Jurkat, Clone E6-1 (cell line): Measurements from ENCODE around the gene METTL14.

Experiments used
- DNase-seq: peaks from one replicate; pipeline ENCODE4 v3.0.0-alpha.2; 2011; ENCODE audit warnings: low read depth, low spot score
- H3K4me3 ChIP-seq: 2 replicates; pipeline ENCODE4 v1.5.1; 2011; ENCODE audit warnings: mild to moderate bottlenecking, low read length, control low read depth, moderate library complexity

The METTL14 gene

GRCh38 chr4:118755438-118756226 lies 70.4 kb downstream of the METTL14 start:
- DNase-seq = no peak
- no peak overlapping the region for H3K4me3 ChIP-seq

- no peak overlapping the region for H3K4me3 ChIP-seq
- no peak for DNase-seq
These were observed 71.2 kb downstream of the METTL14 start for GRCh38 chr4:118756429-118756828.

- DNase-seq = no peak
- H3K4me3 ChIP-seq = no peak overlapping the region
These were observed 71.8 kb downstream of the METTL14 start for GRCh38 chr4:118756958-118757357.

- no peak overlapping the region for H3K4me3 ChIP-seq
- DNase-seq = no peak
These were observed 72.6 kb downstream of the METTL14 start for GRCh38 chr4:118757761-118758251.

- H3K4me3 ChIP-seq = no peak overlapping the region
- DNase-seq = no peak
These were observed 73.1 kb downstream of the METTL14 start for GRCh38 chr4:118758293-118758692.

- DNase-seq = no peak
- no peak overlapping the region for H3K4me3 ChIP-seq
These were observed 74.3 kb downstream of the METTL14 start for GRCh38 chr4:118759481-118759880.

- DNase-seq = no peak
- H3K4me3 ChIP-seq = no peak overlapping the region
These were observed 74.9 kb downstream of the METTL14 start for GRCh38 chr4:118760092-118760491.

GRCh38 chr4:118760493-118760892 lies 75.3 kb downstream of the METTL14 start:
- no peak overlapping the region for H3K4me3 ChIP-seq
- DNase-seq = no peak

- no peak for DNase-seq
- H3K4me3 ChIP-seq = no peak overlapping the region
These were observed 76.3 kb downstream of the METTL14 start for GRCh38 chr4:118761397-118762016.

- H3K4me3 ChIP-seq = no peak overlapping the region
- no peak for DNase-seq
These were observed 77.0 kb downstream of the METTL14 start for GRCh38 chr4:118762155-118762554.

GRCh38 chr4:118762730-118763477 lies 77.7 kb downstream of the METTL14 start:
- DNase-seq = no peak
- H3K4me3 ChIP-seq = no peak overlapping the region
